HG02610 (cell line): Measurements from ENCODE around the gene CFAP45.
A peak's percentile ranks its signal among the peaks of the same experiment; 100 is the strongest.

Experiments
- ATAC-seq: cut with Tn5 transposase; IDR thresholded peaks from one replicate; pipeline ENCODE4 v1.9.1; 2021; ENCODE audit warnings: mild to moderate bottlenecking, moderate library complexity; ENCODE audit not compliant: unreplicated experiment

The CFAP45 gene

DNA sequence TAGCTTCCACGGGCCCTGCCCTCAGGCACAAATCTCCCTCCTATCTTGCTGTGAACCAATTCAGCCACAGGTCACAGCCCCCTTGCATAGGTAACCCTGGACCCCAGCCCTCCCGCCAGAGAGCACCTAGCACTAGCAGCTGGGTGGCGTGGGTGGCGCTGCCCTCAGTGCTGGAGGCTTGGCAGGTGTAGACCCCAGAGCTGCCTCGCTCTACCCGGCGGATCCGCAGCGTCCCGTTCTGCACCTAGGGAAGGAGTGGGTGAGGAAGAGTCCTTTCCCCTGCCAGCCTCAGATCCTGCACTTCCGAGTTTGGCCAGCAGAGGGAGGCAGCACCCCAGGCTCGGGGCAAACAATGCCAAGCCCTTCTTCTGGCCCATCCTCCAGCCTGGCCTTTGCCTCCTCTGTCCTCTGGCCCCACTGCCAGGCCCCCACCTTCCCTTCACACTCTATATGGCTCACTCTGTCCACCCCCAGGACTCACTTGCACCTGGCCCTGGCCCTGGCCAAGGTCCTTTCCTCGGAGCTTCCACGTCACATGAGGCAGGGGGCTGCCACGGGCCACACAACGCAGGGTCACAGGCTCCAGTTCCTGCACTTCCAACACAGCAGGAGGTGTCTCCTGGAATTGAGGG lies 36.4 kb upstream of the CFAP45 start:
- ATAC-seq: no peak

- ATAC-seq: no peak
These were observed 35.8 kb upstream of the CFAP45 start for GRCh38 chr1:159935719-159936272.

GRCh38 chr1:159935305-159935704 lies 35.3 kb upstream of the CFAP45 start:
- ATAC-seq: no peak

DNA sequence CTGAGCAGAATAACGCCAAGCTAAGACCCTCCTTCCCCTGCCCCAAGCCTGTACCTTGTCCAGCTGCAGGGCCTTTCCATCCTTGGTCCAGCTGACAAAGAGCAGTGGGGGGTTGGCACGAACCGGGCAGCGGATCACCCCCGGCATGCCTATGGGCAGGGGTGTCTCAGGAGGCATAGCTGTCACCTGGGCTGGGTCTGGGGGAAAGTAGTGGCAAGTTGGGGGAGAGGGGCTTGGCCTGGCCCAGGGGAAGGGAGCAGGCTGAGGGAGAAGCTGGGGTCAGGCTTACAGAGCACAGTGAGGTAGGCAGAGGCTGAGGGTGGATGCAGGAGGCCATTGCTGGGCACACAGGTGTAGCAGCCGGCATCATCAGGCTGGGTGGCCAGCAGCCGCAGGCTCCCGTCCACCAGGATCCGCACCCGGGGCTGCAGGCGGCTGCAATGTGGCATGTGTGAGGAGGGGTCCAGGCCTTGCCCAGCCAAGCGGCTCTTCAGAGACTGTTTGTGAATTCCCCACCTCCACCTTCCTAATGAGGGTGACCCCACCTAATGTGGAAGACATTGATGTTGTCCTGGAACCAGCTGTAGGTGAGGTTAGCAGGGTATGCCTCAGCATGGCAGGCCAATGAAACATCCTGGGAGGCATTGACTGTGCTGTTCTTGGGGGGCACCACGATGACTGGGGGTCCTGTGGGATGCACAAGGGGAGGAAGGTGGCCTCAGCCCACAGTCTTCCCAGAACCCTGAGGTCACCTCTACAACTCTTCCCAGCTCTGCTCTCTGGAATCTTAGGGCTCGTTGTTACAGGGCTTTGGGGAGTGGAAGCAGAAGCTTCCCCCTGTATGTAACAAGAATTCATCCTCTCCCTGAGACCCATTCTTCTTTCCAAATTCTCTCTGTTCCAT lies 34.4 kb upstream of the CFAP45 start:
- no peak for ATAC-seq

- ATAC-seq: no peak
These were observed 33.4 kb upstream of the CFAP45 start for GRCh38 chr1:159933347-159933746.

GRCh38 chr1:159932296-159933285 lies 32.6 kb upstream of the CFAP45 start:
- peak; percentile 52 for ATAC-seq

DNA sequence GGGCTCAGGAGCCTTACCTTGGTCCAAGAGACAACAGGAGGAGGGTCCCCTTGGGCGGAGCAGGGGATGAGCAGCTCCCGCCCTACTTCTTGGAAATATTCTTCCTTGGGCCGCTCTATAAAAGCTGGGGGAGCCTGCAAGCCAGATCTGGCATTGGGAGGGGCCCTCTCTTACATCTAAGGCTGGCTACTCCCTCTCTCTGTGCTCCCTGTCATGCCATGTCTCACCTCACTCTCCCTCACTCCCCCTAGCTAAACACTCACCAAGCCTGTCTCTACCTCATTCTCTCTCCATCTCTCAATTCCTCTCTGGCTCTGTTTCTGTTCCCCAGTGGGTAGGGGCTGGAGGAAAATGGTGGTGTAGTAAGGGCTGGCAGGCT lies 31.8 kb upstream of the CFAP45 start:
- ATAC-seq: no peak

GRCh38 chr1:159931101-159931794 lies 31.3 kb upstream of the CFAP45 start:
- ATAC-seq: no peak

- no peak for ATAC-seq
These were observed 30.7 kb upstream of the CFAP45 start for GRCh38 chr1:159930634-159931033.

DNA sequence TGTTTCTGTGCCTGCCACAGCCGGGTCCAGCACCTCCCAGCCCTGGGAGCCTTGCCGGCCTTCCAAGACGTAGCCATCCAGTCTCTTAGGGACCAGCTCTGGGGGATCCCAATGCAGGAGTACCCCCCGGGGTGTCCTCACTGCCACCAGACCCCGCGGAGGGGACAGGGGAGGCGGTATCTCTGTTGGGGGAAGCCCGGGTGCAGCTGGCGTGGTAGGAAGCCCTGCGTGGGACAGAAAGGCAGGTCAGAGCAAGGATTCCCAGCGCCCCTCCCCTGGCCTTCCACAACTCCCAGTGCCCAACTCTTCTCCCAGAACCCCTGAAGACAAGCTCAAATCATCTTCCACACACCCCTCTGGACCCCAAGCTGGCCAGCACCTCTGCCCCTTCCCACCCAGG lies 30.3 kb upstream of the CFAP45 start:
- no peak for ATAC-seq

DNA sequence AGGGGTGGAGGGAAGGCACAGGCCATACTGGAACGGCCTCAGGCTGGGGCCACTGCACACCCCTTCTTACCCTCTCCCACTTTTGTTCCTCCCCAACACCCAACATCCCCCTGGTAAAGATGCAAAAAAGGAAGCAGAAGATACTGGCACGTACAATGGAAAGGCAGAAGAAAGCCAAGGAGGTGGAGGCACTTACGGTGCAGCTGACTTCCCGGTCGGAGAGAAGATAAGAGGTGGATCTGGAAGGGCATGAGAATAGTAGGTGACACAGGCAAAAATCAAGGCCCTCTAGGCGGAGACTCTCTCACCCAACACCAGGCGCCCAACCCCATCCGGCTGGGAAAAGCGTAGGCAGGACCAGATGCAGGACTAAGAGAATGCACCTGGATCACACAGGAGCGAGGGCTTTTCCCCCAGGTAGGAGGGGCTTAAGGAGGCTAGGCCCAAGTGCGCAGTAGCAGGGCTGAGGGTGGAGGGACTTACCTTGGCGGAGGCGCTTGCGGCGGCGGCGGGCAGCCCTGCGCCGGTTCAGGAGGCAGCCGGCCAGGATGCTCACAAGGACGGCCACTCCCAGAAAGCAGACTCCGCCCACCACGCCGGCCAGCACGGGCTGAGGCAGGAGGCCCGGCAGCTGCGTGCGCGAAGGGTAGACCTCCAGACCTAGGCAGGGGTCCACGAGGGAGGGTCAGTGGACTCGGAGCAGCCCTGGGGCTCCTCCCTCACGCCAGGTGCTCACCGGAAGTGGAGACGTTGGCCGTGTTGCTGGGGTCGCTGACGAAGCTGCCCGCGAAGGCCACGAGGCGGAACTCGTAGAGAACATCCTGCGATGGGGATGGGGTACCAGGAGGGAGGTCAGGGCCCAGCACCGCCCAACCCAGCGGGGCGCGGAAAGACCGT lies 29.4 kb upstream of the CFAP45 start:
- ATAC-seq: no peak

GRCh38 chr1:159928491-159929050 lies 28.6 kb upstream of the CFAP45 start:
- ATAC-seq: no peak

- ATAC-seq: no peak
These were observed 28.0 kb upstream of the CFAP45 start for GRCh38 chr1:159927849-159928431.

DNA sequence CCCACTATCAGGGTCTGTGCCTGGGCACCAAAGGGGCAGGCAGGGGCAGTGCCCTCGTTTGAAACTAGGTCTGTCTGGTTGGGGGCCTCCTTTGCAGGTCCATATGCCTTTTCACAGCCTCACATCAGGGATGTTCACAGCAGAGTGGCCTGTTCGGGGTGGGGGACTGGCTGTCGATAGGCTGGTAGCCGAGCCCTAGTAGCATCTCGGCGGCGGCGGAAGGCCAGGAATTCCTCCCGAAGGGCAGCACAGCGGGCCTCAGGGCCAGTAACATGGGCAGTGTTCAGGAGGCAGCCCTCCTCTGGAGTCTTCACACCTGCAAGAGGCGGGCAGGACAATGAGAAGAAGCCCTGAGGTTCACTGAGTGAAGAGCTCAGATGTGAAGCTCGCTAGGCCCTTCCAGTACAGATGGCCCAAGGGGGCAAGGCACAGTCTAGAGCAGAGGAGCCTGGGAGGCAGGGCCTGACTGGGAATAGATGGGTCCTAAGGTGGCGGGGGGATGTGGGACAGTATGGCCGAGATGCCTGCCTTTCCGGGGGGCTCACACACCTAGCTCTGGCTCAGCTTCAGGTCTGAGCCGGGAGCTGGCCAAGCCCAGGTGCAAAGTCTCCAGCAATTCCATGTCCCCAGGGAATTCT lies 27.4 kb upstream of the CFAP45 start:
- no peak for ATAC-seq

DNA sequence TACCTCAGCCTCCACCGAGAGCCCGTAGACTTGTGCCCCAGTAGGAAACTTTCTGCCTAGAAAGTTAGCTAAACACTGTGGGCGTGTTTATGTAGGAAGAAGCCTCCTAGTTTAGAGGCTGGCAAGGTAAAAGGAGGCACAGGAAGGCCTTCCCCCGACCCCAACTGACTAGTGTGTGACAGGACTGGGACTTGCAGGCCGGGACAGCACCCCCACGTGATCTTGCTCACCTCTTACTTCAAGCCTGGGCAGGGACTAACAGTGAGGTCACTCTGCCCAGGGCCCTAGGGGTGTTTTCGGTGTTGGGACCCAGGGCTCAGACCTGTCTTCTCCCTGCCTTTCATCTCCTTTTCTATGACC lies 25.7 kb upstream of the CFAP45 start:
- ATAC-seq: peak; percentile 2

- peak; percentile 60 for ATAC-seq
These were observed 25.1 kb upstream of the CFAP45 start, which contains the start of gene TAGLN2 for GRCh38 chr1:159924791-159925718. TAGLN2 (minus strand) TSS chr1:159925507; CDS start chr1:159920509, 4,998 bp downstream.
